Activated CD8-positive, alpha-beta memory T cell treated with anti-CD3 and anti-CD28 coated beads, Interleukin-2, amount 50 U/mL, for 1 hour (primary cell): Measurements from ENCODE around the gene CCDC86.

Experiments
- DNase-seq: peaks from one replicate; pipeline ENCODE4 v3.0.0-alpha.2; 2020; ENCODE audit errors: extremely low read depth

Gene CCDC86

GRCh38 chr11:60868682-60869450, 27.0 kb downstream of the CCDC86 start:
- no peak for DNase-seq

- no peak for DNase-seq
These were observed 27.5 kb downstream of the CCDC86 start for GRCh38 chr11:60869451-60869825.

DNA sequence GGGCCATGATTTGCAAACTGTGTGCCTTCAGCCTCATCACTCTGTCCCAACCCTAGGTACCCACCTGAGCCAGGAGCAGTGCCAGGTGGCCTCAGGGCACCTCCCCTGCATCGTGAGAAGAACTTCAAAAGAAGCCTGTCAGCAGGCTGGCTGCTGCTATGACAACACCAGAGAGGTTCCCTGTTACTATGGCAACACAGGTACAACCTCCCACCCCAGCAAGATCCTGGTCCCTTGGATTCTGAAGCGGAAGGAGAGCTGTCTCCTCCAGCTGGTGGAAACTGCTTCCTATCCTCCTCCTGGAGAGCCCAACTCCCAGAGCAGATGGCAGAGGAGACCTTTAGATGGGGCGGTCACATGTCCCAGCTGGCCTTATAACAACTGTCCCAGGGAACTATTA, 28.4 kb downstream of the CCDC86 start:
- DNase-seq: no peak

DNA sequence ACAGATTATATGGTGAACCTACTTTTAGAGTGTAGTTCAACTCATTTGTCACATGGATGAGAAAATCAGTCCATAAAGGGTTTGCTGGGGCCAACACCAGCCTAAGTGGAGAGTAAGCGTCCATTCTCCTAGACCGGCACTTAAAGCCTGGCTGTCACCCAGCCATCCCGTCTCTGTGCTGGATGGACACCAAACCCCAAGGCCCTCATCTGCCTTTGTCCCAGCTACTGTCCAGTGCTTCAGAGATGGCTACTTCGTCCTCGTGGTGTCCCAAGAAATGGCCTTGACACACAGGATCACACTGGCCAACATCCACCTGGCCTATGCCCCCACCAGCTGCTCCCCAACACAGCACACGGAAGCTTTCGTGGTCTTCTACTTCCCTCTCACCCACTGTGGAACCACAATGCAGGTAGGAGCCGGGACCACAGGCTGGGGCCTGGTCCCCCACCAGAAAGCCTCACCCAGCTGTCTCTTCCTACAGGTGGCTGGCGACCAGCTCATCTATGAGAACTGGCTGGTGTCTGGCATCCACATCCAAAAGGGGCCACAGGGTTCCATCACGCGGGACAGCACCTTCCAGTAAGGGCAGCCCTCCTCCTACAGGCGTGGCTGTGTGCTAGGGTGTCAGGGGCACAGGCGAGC, 28.9 kb downstream of the CCDC86 start:
- DNase-seq: no peak

DNA sequence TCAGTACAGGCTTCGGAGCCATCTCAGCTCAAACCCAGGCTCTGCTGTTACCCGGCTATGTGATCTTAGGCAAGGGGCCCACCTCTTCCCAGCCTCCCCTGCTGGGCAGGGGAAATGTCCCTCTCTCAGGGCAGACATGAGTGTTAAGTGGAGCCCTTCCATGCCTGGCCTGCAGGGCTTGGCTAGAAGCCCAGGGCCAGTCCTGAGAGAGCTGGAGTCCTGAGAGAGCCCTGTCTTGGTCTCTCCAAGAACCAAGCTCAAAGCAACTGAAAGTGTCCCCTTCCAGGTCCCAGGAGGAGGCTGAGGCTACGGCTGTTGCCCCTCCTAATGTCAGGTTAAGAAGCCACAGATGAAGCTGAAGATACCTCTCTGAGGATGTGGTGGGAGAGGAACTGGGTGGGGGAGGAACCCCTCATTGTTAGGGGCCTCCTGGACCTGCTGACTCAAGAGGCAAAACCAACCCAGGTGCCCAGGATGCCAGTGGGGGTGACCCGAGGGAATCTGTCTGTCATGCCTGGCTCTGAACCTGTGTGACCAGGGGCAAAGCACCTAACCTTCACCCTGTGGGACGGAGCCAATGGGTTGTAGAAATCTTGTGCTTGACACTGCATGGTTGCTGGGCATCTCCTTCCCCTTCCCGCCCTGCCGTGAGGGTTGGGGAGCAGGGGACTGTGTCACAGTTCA, 29.6 kb downstream of the CCDC86 start:
- no peak for DNase-seq

DNA sequence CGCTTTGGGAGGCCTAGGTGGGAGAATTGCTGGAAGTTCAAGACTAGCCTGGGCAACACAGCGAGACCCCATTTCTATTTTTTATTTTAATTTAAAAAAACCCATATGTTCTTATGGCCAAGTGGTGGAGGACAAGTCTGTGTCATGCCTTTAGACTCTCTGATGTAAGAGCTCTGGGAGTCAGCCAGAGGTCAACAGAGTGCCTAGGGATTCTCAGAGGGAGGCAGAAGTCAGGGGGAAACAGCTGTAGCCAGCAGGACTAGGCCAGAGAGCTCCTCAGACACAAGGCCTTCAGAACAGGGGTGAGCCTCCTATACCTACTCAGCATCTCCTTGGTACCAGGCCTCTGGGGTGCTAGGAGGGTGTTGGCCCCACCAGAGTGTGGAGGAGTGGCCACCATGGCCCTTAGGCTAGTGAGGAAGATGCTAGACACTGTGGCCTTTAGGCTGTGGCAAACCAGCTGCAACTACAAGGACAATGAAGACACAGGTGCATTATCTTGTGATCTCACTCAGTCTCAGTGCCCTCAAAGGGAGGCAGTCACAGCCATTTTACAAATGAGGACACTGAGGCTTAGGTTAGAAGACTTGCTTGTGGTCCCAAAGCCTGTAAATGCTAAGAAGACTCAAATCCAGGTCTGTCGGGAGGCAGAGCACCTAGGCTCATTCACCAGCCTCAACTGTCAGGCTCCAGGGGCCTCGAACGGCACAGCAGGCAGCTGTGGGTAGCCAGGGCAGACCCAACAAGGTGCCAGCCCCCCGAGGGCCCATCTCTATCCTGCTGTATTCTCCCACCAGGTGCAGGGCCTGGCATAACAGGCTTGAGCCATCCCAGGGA, 30.4 kb downstream of the CCDC86 start:
- DNase-seq: no peak

DNA sequence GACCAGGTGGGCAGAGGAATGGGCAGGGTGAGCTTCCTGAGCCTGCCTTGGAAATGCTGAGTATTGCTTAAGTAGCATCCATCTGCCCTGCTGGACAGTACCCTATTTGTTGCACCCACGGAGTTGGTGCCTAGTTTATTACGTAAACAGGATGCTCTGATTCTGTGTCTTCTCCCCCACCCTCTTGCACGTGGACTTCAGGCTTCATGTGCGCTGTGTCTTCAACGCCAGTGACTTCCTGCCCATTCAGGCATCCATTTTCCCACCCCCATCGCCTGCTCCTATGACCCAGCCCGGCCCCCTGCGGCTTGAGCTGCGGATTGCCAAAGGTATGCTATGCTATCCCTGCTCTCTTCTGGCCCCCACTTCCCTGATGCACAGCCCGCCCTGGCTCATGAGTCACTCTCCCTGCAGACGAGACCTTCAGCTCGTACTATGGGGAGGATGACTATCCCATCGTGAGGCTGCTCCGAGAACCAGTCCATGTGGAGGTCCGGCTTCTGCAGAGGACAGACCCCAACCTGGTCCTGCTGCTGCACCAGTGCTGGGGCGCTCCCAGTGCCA, 31.1 kb downstream of the CCDC86 start:
- DNase-seq: no peak

GRCh38 chr11:60873533-60873932, 31.6 kb downstream of the CCDC86 start:
- DNase-seq: no peak

DNA sequence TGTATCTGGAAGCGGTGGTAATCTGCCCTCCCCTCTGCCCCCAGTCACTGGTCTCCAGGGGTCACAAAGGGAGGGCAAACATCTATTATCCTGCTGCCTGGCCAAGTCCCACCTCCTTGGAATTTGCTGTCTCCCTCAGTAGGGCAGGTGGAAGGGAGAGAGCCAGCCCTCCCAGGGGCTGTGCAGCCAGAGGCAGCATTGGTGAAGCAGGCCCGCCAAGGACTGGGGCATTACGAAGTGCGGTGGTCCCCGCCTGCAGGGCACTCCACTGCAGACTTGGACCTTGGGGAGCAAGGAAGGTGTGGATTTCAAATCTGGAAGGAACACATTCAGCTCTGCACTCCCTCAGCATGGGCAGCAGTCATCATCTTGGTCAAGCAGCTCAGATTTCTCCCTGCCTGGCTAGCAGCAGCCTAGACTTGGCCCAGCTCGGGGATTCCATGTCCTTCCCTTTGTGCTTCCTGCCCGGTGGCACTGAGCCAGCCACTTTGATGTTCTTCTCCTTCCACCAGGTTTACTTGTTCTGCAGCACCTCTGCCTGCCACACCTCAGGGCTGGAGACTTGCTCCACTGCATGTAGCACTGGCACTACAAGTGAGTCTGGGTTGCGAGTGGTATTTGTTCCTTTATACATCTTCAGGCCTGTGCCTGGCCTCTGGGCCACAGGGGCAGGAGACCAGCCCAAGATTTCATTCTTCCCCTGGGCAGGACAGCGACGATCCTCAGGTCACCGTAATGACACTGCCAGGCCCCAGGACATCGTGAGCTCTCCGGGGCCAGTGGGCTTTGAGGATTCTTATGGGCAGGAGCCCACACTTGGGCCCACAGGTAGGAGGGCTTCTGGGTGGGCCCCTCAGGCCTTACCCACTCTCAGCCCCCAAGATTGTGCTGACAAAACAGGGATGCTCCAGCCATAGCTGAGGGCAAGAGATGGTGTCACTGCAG, 32.8 kb downstream of the CCDC86 start:
- DNase-seq: no peak

DNA sequence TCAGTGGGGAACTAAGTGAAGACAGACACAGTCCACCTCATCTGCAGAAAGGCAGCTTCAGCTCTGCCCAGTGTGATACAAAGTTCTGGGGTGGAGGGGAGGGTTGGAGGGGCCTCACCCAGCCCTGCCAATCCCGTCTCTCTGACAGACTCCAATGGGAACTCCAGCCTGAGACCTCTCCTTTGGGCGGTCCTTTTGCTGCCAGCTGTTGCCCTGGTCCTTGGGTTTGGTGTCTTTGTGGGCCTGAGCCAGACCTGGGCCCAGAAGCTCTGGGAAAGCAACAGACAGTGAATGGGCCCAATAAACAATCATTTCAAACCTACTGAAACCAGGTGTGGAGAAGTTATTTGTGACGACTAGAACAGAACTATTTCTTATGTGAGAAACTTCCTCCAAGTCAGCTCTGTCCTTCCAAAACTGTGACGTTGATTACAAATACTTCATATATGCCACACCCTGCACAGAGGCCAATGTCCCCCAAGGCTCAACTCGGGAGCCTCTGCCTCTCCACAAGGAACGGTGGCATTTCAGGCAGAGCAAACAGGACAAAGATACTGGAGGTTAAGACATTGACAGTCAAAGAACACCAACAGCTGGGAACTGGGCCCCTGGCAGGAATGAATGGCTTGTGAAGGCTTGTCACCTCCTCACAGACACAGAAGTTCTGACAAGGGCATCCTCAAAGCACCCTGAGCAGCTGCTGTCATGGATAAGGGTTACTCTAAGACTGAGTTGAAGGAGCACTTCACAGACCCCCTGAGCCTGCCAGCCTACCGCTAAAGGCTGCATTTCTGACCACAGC, 33.7 kb downstream of the CCDC86 start:
- no peak for DNase-seq

GRCh38 chr11:60876168-60876485, 34.2 kb downstream of the CCDC86 start:
- DNase-seq: no peak

- no peak for DNase-seq
These were observed 36.6 kb downstream of the CCDC86 start for GRCh38 chr11:60878245-60879101.

DNA sequence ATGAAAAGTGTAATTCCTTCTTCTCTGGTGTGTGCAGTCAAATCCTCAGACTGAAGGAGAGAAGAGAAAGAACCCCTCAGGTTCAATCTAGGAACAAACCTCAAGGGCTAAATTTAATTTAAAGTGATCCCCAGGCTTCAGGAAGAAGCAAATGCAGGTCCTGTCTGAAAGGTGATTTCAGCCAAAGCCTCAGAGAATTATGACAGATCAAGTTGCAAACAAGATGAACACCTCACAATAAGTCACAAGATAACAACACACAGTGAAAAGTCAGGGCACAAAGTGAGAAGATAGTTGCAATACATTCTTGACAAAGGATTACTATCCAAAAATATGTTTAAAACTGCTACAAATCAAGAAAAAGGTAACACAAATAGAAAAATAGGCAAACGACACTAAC, 37.2 kb downstream of the CCDC86 start:
- DNase-seq: no peak

DNA sequence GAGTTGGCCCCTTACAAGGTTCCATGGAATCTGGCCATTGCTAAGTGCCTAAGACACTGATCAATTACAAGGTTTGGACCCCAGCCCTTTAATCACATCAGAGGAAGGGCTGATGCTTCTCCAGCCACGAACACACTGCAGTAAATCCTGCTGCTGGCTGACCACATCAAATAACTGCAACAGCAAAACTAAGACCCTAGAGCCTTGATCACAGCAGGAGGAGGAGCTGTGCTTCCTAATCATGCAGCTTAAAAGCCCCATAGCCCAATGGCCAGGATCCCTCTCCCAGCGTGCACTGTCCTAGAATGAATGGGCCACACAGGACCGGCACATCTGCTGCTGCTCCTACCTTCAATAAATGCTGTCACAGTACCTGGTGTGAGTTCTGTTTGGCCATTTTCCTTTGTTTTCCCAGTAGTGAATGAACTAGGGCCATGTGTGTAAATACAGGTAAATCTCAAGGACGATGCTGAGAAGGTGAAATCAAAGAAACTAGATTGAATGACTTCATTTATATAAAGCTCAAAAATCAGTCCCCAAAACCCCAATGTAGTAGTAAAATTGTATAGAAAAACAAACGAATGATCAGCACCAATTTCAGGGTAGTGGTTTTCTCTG, 38.2 kb downstream of the CCDC86 start:
- no peak for DNase-seq

DNA sequence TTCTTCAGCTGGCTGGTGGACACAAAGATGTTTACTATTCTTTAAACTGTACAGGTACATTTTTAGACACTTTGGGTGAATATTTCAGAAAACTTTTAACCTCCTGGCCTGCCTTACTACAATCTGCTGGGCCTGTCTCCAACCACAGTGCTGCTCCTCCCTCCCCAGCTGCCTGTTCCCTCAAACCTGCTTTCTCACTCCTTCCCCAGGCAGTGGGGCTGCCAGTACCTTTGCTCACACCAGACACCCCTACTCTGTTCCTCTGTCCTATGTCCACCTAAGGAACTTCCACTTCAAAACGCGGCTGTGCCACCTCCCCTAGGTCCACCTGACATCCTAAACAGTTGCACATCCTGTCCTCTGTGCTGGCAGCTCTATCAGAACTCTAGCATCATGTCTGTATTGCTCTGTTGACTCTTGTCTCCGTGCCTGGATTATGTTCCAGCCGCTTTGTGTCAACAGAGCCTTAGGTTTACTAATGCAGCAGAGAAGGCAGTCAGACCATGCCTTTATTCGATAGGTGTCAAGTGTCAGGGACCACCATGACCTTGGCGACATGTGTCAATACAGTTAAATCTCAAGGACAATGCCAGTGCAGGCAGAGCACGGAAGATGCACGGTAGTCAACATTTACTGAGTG, 38.9 kb downstream of the CCDC86 start:
- DNase-seq: no peak

GRCh38 chr11:60887556-60887955, 45.6 kb downstream of the CCDC86 start:
- DNase-seq: no peak

DNA sequence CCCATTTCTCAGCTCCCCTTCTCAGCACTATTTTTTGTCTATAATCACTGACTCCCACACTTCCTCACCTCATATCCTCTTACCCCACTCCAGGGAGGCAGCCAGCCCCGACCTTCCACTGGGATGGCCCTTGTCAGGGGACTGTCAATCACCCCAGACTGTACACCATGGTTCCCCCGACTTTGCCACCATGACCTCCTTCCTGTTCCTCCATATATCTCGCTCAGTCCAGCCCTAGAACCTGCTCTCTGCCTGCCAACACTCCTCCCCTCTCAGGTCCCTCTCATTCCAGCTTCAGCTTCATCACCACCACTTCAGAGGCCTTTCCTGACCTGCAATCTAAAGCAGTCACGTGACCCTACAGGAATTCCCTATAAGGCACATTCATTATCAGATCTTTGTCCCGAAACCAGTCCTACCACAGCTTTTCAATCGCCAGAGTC, 48.0 kb downstream of the CCDC86 start:
- no peak for DNase-seq

- DNase-seq: no peak
These were observed 48.8 kb downstream of the CCDC86 start for GRCh38 chr11:60890696-60891095.
